ENCODE data around the gene TRIM45. TPM values are rescaled to one million over a fixed set of nuclear protein-coding genes. Genes with fewer than 3 reads are reported as not detected.

Gene TRIM45
- total RNA-seq, 4 donors from 2014 or later = 0.82 to 2.3 (median 1.5) TPM

GRCh38 chr1:117087686-117088085, 33.9 kb downstream of the TRIM45 start:
- no peak for TF ChIP-seq CTCF (IDR thresholded peaks at IDR 0.05; ENCODE audit: low read depth)

- TF ChIP-seq CTCF (IDR thresholded peaks at IDR 0.05; ENCODE audit: low read depth) = no peak
Observed at GRCh38 chr1:117084231-117084630, 37.3 kb downstream of the TRIM45 start.

GRCh38 chr1:117079737-117080136, 41.8 kb downstream of the TRIM45 start:
- TF ChIP-seq CTCF (IDR thresholded peaks at IDR 0.05; ENCODE audit: low read depth) = no peak

GRCh38 chr1:117077267-117077666, 44.3 kb downstream of the TRIM45 start:
- TF ChIP-seq CTCF (IDR thresholded peaks at IDR 0.05; ENCODE audit: low read depth) = no peak

- TF ChIP-seq CTCF (IDR thresholded peaks at IDR 0.05; ENCODE audit: low read depth) = no peak
Observed at GRCh38 chr1:117076648-117077047, 44.9 kb downstream of the TRIM45 start.

GRCh38 chr1:117070124-117070523, 51.4 kb downstream of the TRIM45 start:
- TF ChIP-seq CTCF (IDR thresholded peaks at IDR 0.05; ENCODE audit: low read depth) = no peak

GRCh38 chr1:117069220-117069844, 52.2 kb downstream of the TRIM45 start:
- TF ChIP-seq CTCF (IDR thresholded peaks at IDR 0.05; ENCODE audit: low read depth) = no peak
